Measurements from ENCODE around the gene ARID3A. TPM values are rescaled to one million over a fixed set of nuclear protein-coding genes. Genes with fewer than 3 reads are reported as not detected.

The ARID3A gene
- total RNA-seq, 1 experiment from 2014 or later: 239 TPM

DNA sequence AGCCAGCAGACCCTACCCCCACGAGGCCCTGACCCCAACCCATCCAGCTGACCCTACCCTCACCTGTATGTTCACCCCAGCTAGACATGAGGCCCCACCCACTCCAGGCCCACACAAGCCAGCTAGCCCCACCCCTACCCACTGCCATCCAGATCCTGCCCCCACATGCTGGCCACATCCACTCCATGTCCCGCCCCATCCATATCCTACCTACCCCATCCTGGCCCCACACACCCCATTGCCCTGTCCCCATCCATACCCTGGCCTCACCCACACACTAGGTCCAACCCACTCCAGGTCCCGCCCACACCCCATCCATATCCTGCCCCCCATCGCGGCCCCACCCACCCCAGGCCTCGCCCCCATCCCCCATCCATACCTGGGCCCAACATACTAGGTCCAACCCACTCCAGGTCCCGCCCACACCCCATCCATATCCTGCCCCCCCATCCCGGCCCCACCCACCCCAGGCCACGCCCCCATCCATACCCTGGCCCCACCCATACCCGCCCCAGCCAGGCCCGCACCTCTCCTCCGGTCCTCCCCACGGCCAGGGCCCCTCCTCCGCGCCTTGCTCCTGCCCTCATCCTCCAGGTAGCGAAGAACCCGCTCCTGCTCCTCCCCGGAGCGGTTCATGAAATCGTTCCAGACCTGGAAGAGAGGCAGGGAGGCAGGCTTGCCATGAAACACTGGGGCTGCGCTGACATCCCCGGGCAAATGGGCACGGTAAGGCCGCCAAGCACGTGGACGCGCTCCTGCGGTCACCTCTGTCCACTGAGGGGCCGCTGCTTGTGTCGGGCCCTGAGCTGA lies 25.3 kb upstream of the ARID3A start:
- H3K9me3 ChIP-seq: no peaks in the 10 kb centered on the region
- Mint-ChIP-seq H3K4me3 (ENCODE audit: unreplicated experiment) (no peak overlapping the region), H3K27me3 (ENCODE audit: insufficient read depth, unreplicated experiment) (no peaks in the 10 kb centered on the region), H3K9me3 (ENCODE audit: unreplicated experiment) (no peaks in the 10 kb centered on the region), H3K27ac (ENCODE audit: unreplicated experiment) (no peak overlapping the region), H3K4me1 (ENCODE audit: low read depth, unreplicated experiment) (no peaks in the 10 kb centered on the region), H3K36me3 (ENCODE audit: insufficient read depth, unreplicated experiment) (peaks cover 31% of the 10 kb centered on the region)
- no peak for DNase-seq
- no TSS peak for BruUV-seq (replicated peaks)
- no peak overlapping the region for H3K4me3 ChIP-seq (ENCODE audit: low read depth, low read length)
- no peak for TF ChIP-seq CTCF (IDR thresholded peaks at IDR 0.05; ENCODE audit: insufficient read depth in 1 of 2, low read depth in 1 of 2, low read length in 1 of 2, severe bottlenecking in 1 of 2, unreplicated experiment in 1 of 2)
- intact Hi-C loops (cut with micrococcal nuclease; ENCODE audit: unreplicated experiment): no loop called here
- no peaks in the 10 kb centered on the region for H3K4me1 ChIP-seq
- H3K27me3 ChIP-seq (replicated peaks; ENCODE audit: control insufficient read depth, insufficient read depth, low read length): no peaks in the 10 kb centered on the region
- H3K36me3 ChIP-seq (ENCODE audit: control insufficient read depth, insufficient read depth, low read length): no peaks in the 10 kb centered on the region
- CTCF ChIA-PET: no interaction called here
- POLR2A ChIA-PET: no interaction called here

DNA sequence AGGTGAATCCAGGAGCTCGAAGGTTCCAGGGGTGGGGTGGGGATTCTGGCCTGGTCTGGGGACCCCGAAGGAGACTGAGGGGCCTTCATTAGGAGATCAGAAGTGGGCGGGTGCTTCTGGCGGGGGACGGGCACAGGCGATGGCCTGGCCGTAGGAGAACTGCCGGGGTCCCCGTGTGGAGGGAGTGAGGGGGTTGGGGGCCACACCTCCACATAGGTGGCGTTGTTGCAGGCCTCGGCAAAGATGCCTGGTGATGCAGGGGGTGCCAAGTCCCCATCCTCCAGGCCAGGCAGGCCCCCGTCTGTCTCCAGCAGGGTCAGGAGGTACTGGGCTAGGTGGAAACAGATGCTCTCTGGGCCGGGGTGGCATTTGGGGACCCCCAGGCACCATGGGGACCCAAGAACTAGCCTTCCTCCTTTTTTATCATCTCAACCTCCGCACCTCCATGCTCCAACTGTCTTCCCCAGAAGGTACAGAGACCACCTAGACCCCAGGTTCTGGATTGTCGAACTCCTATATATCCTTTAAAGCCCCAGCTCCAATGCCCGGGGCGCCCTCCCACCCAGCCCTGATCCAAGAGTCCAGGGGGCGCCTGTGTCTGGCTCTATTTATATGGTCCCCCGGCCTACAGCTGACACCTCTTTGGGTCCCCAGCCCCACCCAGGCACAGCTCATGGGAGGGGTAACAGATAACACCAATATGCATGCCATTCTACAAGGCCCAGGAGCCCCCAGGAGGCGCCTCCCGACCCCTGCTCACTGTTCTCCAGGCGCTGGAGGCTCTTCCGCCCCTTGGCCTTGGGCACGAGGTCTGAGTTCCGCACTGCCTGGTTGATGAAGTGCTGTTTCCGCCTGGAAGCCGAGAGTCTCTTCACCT lies 24.4 kb upstream of the ARID3A start:
- no peak overlapping the region for H3K4me3 ChIP-seq (ENCODE audit: low read depth, low read length)
- intact Hi-C loops (cut with micrococcal nuclease; ENCODE audit: unreplicated experiment): no loop called here
- Mint-ChIP-seq H3K4me3 (ENCODE audit: unreplicated experiment) (no peak overlapping the region), H3K36me3 (ENCODE audit: insufficient read depth, unreplicated experiment) (peaks cover 28% of the 10 kb centered on the region), H3K27me3 (ENCODE audit: insufficient read depth, unreplicated experiment) (no peaks in the 10 kb centered on the region), H3K9me3 (ENCODE audit: unreplicated experiment) (no peaks in the 10 kb centered on the region), H3K27ac (ENCODE audit: unreplicated experiment) (no peak overlapping the region), H3K4me1 (ENCODE audit: low read depth, unreplicated experiment) (no peaks in the 10 kb centered on the region)
- POLR2A ChIA-PET: no interaction called here
- CTCF ChIA-PET: no interaction called here
- no peaks in the 10 kb centered on the region for H3K9me3 ChIP-seq
- no TSS peak for BruUV-seq (replicated peaks)
- H3K4me1 ChIP-seq: no peaks in the 10 kb centered on the region
- no peaks in the 10 kb centered on the region for H3K36me3 ChIP-seq (ENCODE audit: control insufficient read depth, insufficient read depth, low read length)
- H3K27me3 ChIP-seq (replicated peaks; ENCODE audit: control insufficient read depth, insufficient read depth, low read length): no peaks in the 10 kb centered on the region
- TF ChIP-seq CTCF (IDR thresholded peaks at IDR 0.05; ENCODE audit: insufficient read depth in 1 of 2, low read depth in 1 of 2, low read length in 1 of 2, severe bottlenecking in 1 of 2, unreplicated experiment in 1 of 2): no peak
- no peak for DNase-seq

DNA sequence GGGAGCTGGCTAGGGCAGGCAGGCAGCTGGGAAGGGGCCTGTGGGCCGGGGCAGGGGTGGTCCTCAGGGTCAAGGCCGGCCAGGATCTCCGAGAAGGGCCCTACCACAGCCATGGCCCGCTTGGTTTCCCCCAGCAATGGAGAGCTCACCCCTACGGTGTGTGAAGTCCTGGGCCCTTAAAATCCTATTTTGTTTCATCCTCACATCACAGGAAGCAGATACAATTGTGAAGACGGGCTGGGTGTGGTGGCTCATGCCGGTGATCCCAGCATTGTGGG lies 23.8 kb upstream of the ARID3A start:
- no peak for DNase-seq
- POLR2A ChIA-PET: no interaction called here
- Mint-ChIP-seq H3K27me3 (ENCODE audit: insufficient read depth, unreplicated experiment) (no peaks in the 10 kb centered on the region), H3K9me3 (ENCODE audit: unreplicated experiment) (no peaks in the 10 kb centered on the region), H3K27ac (ENCODE audit: unreplicated experiment) (no peak overlapping the region), H3K4me3 (ENCODE audit: unreplicated experiment) (no peak overlapping the region), H3K36me3 (ENCODE audit: insufficient read depth, unreplicated experiment) (peaks cover 30% of the 10 kb centered on the region), H3K4me1 (ENCODE audit: low read depth, unreplicated experiment) (no peaks in the 10 kb centered on the region)
- Histone ChIP-seq H3K36me3 (ENCODE audit: control insufficient read depth, insufficient read depth, low read length) (no peaks in the 10 kb centered on the region), H3K27me3 (replicated peaks; ENCODE audit: control insufficient read depth, insufficient read depth, low read length) (no peaks in the 10 kb centered on the region), H3K4me1 (no peaks in the 10 kb centered on the region), H3K9me3 (no peaks in the 10 kb centered on the region), H3K4me3 (ENCODE audit: low read depth, low read length) (no peak overlapping the region)
- BruUV-seq (replicated peaks): no TSS peak
- CTCF ChIA-PET: no interaction called here
- intact Hi-C loops (cut with micrococcal nuclease; ENCODE audit: unreplicated experiment): no loop called here
- no peak for TF ChIP-seq CTCF (IDR thresholded peaks at IDR 0.05; ENCODE audit: insufficient read depth in 1 of 2, low read depth in 1 of 2, low read length in 1 of 2, severe bottlenecking in 1 of 2, unreplicated experiment in 1 of 2)
